Endothelial cell of umbilical vein (primary cell): ENCODE results near the gene KRT1. TPM values are rescaled to one million over a fixed set of nuclear protein-coding genes. Genes with fewer than 3 reads are reported as not detected.

Experiments used
- BruUV-seq: library from RNA; stranded (reverse); fragments of 400-500 nt; replicated peaks from 2 replicates; lab custom pipeline; 2021; lab: Mats Ljungman, UMichigan
- CTCF ChIA-PET: fragments of 300-600, 350-600 bp; sonication (Branson Sonifier 250); formaldehyde crosslinking; loops from one replicate; lab custom pipeline; 2021; ENCODE audit warnings: antibody characterized with exemption, inconsistent platforms; lab: Charles Lee
- POLR2A ChIA-PET: fragments of 300-600, 350-600 bp; sonication (Branson Sonifier 250); formaldehyde crosslinking; loops from one replicate; lab custom pipeline; 2021; ENCODE audit warnings: antibody characterized with exemption, inconsistent platforms; lab: Charles Lee
- DNase-seq: peaks from one replicate; pipeline ENCODE4 v3.0.0-alpha.2; 2011; ENCODE audit warnings: low read depth, low spot score
- FAIRE-seq: peaks from 2 replicates; lab custom pipeline; 2011; peaks lifted over from hg19 to GRCh38; lab: Jason Lieb, UNC
- H2AFZ ChIP-seq: 2 replicates; pipeline ENCODE4 v1.6.0; 2012; ENCODE audit warnings: low read depth, low read length, control low read depth, inconsistent platforms
- H3K27ac ChIP-seq: 2 replicates; pipeline ENCODE4 v1.5.1; 2011; ENCODE audit warnings: low read depth, mild to moderate bottlenecking, control low read depth, low read length, moderate library complexity; ENCODE audit not compliant: insufficient read depth
- H3K27me3 ChIP-seq, 2 experiments: 2 replicates each; pipeline versions ENCODE4 v1.6.0 to v1.6.1; 2011; ENCODE audit warnings: low read length in 2 of 2, mixed read lengths in 1 of 2; ENCODE audit not compliant: control insufficient read depth in 2 of 2, insufficient read depth in 2 of 2
- H3K36me3 ChIP-seq, 2 experiments: 2 replicates in 1 of 2; 3 replicates in 1 of 2; pipeline ENCODE4 v1.5.1; 2011; ENCODE audit warnings: low read length in 2 of 2, mild to moderate bottlenecking in 1 of 2, moderate library complexity in 1 of 2; ENCODE audit not compliant: control insufficient read depth in 2 of 2, insufficient read depth in 2 of 2; ENCODE audit errors: extremely low read depth in 1 of 2
- H3K4me1 ChIP-seq: 3 replicates; pipeline ENCODE4 v1.5.1; 2011; ENCODE audit warnings: mild to moderate bottlenecking, low read length; ENCODE audit not compliant: control insufficient read depth, insufficient read depth; ENCODE audit errors: extremely low read depth
- H3K4me2 ChIP-seq: 2 replicates; pipeline ENCODE4 v1.6.1; 2011; ENCODE audit warnings: low read length, control low read depth, mixed read lengths; ENCODE audit not compliant: insufficient read depth
- H3K4me3 ChIP-seq, 3 experiments: fragments of 200-600 bp in 1 of 3; sonication (generic), shearing (Covaris generic) in 1 of 3; replicated peaks in 1 of 3; 2 replicates each; pipeline ENCODE4 v1.5.1; 2011 to 2016; ENCODE audit warnings: control low read depth in 3 of 3, low read length in 3 of 3, mild to moderate bottlenecking in 2 of 3, inconsistent platforms in 1 of 3, low read depth in 1 of 3, moderate library complexity in 1 of 3; ENCODE audit not compliant: insufficient read depth in 1 of 3
- H3K79me2 ChIP-seq: 2 replicates; pipeline ENCODE4 v1.6.0; 2012; ENCODE audit warnings: low read length, inconsistent platforms; ENCODE audit not compliant: control insufficient read depth, insufficient read depth
- H3K9ac ChIP-seq: replicated peaks from 2 replicates; pipeline ENCODE3; 2011; ENCODE audit warnings: low read length, control low read depth; ENCODE audit not compliant: insufficient read depth; ENCODE audit errors: extremely low read depth
- H3K9me1 ChIP-seq: replicated peaks from 3 replicates; pipeline ENCODE4 v1.6.0; 2011; ENCODE audit warnings: mild to moderate bottlenecking, low read length; ENCODE audit not compliant: control insufficient read depth, insufficient read depth; ENCODE audit errors: extremely low read depth
- H3K9me3 ChIP-seq: replicated peaks from 2 replicates; pipeline ENCODE4 v1.5.1; 2012; ENCODE audit warnings: low read length, inconsistent platforms; ENCODE audit not compliant: control insufficient read depth, insufficient read depth
- H4K20me1 ChIP-seq: replicated peaks from 2 replicates; pipeline ENCODE3; 2011; ENCODE audit warnings: mild to moderate bottlenecking, low read length; ENCODE audit not compliant: control insufficient read depth, insufficient read depth; ENCODE audit errors: extremely low read depth
- CTCF ChIP-seq, 2 donors: IDR thresholded peaks; 1 replicate in 1 of 2; 2 replicates in 1 of 2; pipeline ENCODE4 v1.5.1; 2011; ENCODE audit warnings: low read length in 2 of 2, mild to moderate bottlenecking in 2 of 2, moderate library complexity in 2 of 2, control low read depth in 1 of 2, inconsistent platforms in 1 of 2, low read depth in 1 of 2; ENCODE audit not compliant: insufficient read depth in 1 of 2; ENCODE audit errors: extremely low read depth in 1 of 2
- EZH2 ChIP-seq: IDR thresholded peaks from 2 replicates; pipeline ENCODE4 v1.6.1; 2012; ENCODE audit warnings: borderline replicate concordance, low read depth, mild to moderate bottlenecking, moderate library complexity, low read length, inconsistent platforms; ENCODE audit not compliant: severe bottlenecking
- FOS ChIP-seq: IDR thresholded peaks from 2 replicates; pipeline ENCODE4 v1.6.1; 2011; ENCODE audit warnings: mild to moderate bottlenecking, low read length, moderate library complexity, borderline replicate concordance; ENCODE audit not compliant: insufficient read depth
- GATA2 ChIP-seq: IDR thresholded peaks from 2 replicates; pipeline ENCODE4 v1.7.0; 2011; ENCODE audit warnings: low read depth, mild to moderate bottlenecking, moderate library complexity, mixed read lengths, low read length; ENCODE audit not compliant: insufficient read length, insufficient read depth
- JUN ChIP-seq: IDR thresholded peaks from 2 replicates; pipeline ENCODE4 v1.6.1; 2011; ENCODE audit warnings: borderline replicate concordance, low read depth; ENCODE audit not compliant: insufficient read length, insufficient read depth
- MAX ChIP-seq: IDR thresholded peaks from 2 replicates; pipeline ENCODE4 v1.6.1; 2011; ENCODE audit not compliant: insufficient read depth, insufficient read length
- MYC ChIP-seq: IDR thresholded peaks from one replicate; pipeline ENCODE4 v1.6.1; 2011; ENCODE audit warnings: mild to moderate bottlenecking, low read depth, low read length
- POLR2A ChIP-seq: IDR thresholded peaks from 2 replicates; pipeline ENCODE4 v1.6.1; 2012; ENCODE audit warnings: low read depth, mild to moderate bottlenecking, control low read depth, low read length
- POLR2AphosphoS5 ChIP-seq: IDR thresholded peaks from 2 replicates; pipeline ENCODE4 v1.6.1; 2012; ENCODE audit warnings: low read depth, mild to moderate bottlenecking, control low read depth, low read length, moderate library complexity; ENCODE audit not compliant: insufficient read depth
- dilution Hi-C: fragments of 300-500 bp; cut with MboI; formaldehyde crosslinking; loops from one replicate; pipeline ENCODE4 v1.15.0; 2019; ENCODE audit warnings: low sequenced_read_pairs; ENCODE audit not compliant: extremely low pct_ligation_motif_present
- intact Hi-C: fragments of 100-400 bp; cut with micrococcal nuclease; formaldehyde crosslinking; loops from one replicate; pipeline ENCODE4 v1.10.0; 2022
- polyA plus RNA-seq, 4 experiments: library from polyadenylated mRNA; depleted of rRNA in 3 of 4; stranded (reverse) in 3 of 4; unstranded in 1 of 4; fragments of >200 nt; gene quantifications; 2 replicates each; pipeline versions ENCODE4 v1.2.1 to v1.2.3, GENCODE V29; 2011 to 2012; ENCODE audit warnings: missing spikeins in 1 of 4
- total RNA-seq: library from RNA; stranded (reverse); gene quantifications from 2 replicates; pipeline ENCODE4 v1.2.3, GENCODE V29; 2021

The KRT1 gene
- total and polyA plus RNA-seq, 2 donors (not counting 3 experiments of a cell fraction or from before 2014, with no cell fraction given), result not detected

- CTCF ChIA-PET, result no interaction called here
- TF ChIP-seq POLR2AphosphoS5, result no peak
- TF ChIP-seq CTCF (IDR thresholded peaks at IDR 0.05; ENCODE audit: extremely low read depth in 1 of 2, insufficient read depth in 1 of 2, low read depth in 1 of 2, low read length in 2 of 2), result no peak
- no peak for TF ChIP-seq JUN
- TF ChIP-seq FOS, result no peak
- TF ChIP-seq MAX, result no peak
- TF ChIP-seq POLR2A, result no peak
- no peak for TF ChIP-seq EZH2
- TF ChIP-seq GATA2, result no peak
- TF ChIP-seq MYC, result no peak
- POLR2A ChIA-PET, result no interaction called here
- no peaks in the 10 kb centered on the region for H3K4me1 ChIP-seq
- H3K4me2 ChIP-seq, result no peak overlapping the region
- H3K27ac ChIP-seq, result no peak overlapping the region
- no peak for DNase-seq
- H3K9ac ChIP-seq, result no peak overlapping the region
- H3K9me3 ChIP-seq, result no peaks in the 10 kb centered on the region
- H3K4me3 ChIP-seq, result no peak overlapping the region
- no TSS peak for BruUV-seq
- no peaks in the 10 kb centered on the region for H3K27me3 ChIP-seq
- no peaks in the 10 kb centered on the region for H3K9me1 ChIP-seq
- no peaks in the 10 kb centered on the region for H3K79me2 ChIP-seq
- intact Hi-C loops, result no loop called here
- no peak for FAIRE-seq
- dilution Hi-C loops, result no loop called here
- no peaks in the 10 kb centered on the region for H4K20me1 ChIP-seq
- H3K36me3 ChIP-seq, result no peaks in the 10 kb centered on the region
- H2AFZ ChIP-seq, result no peak overlapping the region
Observed at GRCh38 chr12:52681526-52682380, 1.5 kb upstream of the KRT1 start.
